ENCODE measurements around the gene MFAP2. TPM values are rescaled to one million over a fixed set of nuclear protein-coding genes. Genes with fewer than 3 reads are reported as not detected.

Gene MFAP2
- total and polyA plus RNA-seq, 2 experiments from 2014 or later = 129 to 255 TPM

GRCh38 chr1:16978567-16979474, 1.6 kb downstream of the MFAP2 start (continued):
- TF ChIP-seq ZNF462 (CRISPR knock-in tag; IDR thresholded peaks at IDR 0.05) = no peak
- no peak for TF ChIP-seq ETS1 (IDR thresholded peaks at IDR 0.05)
- no peak for TF ChIP-seq CTCF (conservative IDR thresholded peaks at IDR 0.05; ENCODE audit: low read depth in 2 of 2)
- TF ChIP-seq EZH2phosphoT487 (IDR thresholded peaks at IDR 0.05; ENCODE audit: unreplicated experiment) = no peak
- no peak for TF ChIP-seq EZH2 (IDR thresholded peaks at IDR 0.05; ENCODE audit: low read depth, unreplicated experiment)
- TF ChIP-seq ZNF331 (CRISPR knock-in tag; IDR thresholded peaks at IDR 0.05; ENCODE audit: low read depth) = no peak
- no peak for TF ChIP-seq REST (IDR thresholded peaks at IDR 0.05; ENCODE audit: unreplicated experiment)
- no peak for TF ChIP-seq CREB1 (CRISPR knock-in tag; IDR thresholded peaks at IDR 0.05; ENCODE audit: low read depth)
